NCI-H1436 (cell line): ENCODE measurements around the gene TUT4.

ENCODE experiments used
- DNase-seq: peaks from one replicate; lab custom pipeline; 2025; lab: John Stamatoyannopoulos, UW

The TUT4 gene

DNA sequence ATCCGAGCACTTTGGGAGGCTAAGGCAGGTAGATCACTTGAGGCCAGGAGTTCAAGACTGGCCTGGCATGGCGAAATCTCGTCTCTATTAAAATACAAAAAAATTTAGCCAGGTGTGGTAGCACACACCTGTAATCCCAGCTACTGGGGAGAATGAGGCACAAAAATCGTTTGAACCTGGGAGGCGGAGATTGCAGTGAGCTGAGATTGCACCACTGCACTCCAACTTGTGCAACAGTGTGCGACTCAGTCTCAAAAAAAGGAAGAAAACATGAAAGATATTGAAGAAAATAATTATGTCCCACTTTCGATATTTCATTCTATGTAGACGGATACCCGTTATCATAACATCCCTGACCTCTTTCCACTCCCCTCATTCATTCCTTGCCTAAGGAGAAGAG lies 19.2 kb downstream of the TUT4 start:
- DNase-seq, result no peak

DNA sequence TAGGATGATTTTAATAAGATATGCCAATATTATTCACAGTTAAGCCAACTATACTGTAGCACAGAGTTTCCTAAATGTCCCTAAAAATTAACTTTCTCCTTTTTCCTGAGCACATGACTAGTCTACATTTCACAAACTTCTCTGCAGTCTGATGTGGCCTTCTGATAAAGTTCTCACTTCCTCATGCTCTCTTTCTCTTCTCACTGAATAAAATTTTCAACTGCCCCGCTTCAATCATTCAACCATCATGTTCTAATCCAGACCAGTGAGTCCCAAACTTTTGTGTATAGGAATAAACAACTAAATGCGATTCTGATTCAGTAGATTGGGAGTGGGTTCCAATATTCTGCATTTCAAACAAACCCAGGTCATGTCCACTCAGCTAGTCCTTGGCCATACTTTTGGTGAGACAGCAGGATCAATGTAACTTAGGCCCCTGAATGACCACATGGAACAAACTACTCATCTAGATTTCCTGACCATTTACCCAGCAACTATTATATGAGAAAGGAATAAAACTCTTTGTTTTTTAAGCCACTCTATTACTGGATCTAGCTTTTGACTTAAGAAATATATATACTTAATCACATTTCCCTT lies 20.1 kb downstream of the TUT4 start:
- DNase-seq, result no peak

DNA sequence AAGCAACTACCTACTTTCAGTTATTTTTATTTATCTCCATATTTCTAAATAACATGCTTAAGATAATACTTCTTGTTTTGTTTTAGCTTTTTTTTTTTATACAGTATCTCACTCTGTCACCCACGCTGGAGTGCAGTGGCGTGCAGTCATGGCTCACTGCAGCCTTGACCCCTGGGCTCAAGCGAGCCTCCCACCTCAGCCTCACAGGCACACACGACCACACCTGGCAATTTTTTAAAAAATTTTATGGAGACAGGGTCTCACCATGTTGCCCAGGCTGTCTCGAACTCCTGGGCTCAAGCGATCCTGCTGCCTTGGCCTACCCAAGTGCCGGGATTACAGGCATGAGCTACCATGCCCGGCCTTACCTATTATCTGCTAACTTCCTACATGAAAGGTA lies 20.6 kb downstream of the TUT4 start:
- DNase-seq, result no peak

DNA sequence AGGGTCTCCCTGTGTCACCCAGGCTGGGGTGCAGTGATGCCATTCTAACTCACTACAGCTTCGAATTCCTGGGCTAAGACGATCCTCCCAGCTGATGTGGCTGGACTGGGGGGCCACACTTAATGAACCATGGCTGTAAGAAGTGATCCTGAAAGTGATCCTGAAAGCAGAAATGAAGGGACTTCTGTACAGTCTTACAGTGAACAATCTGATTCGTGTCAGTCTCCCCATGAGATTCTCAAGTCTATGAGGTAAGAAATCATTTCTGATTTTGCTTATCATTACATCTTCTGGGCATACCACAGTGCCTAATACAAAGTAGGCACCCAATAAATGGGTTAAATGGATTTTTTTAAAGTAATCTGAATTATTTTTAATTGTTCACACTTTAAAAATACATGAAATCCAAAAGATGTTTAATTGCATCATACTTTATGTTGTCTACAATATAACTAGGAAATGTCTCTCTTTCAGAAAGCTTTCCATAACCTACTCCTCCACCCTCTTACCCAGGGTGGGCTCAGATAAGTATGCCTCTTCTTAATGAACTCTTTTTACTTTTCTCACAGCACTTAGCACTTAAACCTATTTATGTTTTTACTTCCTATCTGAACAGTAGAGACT lies 21.5 kb downstream of the TUT4 start:
- no peak for DNase-seq

DNA sequence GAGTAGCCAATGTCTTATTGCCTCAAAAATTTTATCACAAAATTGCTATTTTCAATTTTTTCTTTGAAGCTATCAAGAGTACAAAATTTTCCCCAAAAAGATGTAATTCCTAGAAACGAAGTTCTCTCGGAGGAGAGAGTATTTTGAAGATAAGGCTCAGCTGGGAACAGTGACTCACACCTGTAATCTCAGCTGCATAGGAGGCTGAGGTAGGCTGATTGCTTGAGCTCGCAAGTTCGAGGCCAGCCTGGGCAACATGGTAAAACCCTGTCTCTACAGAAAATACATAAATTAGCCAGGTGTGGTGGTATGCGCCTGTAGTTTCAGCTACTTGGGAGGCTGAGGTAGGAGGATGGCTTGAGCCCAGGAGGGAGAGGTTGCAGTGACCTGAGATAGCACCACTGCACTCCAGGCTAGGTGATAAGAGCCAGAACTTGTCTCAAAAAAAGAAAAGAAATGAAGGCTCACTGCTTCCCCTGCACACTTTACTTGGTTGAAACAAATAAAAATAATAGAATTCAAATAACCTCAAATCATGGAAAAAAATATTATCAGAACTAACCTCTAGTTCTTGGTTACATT lies 22.2 kb downstream of the TUT4 start:
- DNase-seq, result no peak

DNA sequence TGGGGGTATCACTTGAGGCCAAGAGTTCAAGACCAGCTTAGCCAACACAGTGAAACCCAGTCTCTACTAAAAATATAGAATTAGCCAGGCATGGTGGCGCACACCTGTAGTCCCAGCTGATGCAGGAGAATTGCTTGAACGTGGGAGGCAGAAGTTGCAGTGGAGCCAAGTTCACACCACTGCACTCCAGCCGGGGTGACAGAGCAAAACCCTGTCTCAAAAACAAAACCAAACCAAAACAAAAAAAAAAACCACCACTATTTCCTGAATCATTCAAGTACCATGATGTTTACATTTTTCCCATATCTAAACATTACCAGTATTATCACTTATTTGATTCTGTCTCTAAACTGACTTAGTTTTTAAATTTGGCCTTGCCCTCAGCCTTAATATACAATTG lies 29.5 kb downstream of the TUT4 start:
- no peak for DNase-seq

DNA sequence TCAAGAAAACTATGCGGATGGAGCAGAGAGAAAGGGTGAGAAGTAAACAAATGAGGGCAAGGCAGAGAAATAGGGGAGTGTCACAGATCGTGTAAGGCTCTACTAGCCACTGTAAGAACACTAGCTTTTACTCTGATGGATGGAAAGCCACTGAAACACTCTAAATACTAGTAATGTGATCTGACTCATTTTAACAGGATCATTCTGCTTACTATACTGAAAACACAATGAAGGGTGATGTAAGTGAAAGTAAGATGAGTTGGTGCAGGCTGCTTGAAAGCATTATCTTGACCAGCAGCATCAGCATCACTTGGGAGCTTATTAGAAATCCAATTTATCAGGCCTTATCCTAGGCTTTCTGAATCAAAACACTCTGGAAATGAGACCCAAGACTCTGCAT lies 32.7 kb downstream of the TUT4 start:
- no peak for DNase-seq

DNA sequence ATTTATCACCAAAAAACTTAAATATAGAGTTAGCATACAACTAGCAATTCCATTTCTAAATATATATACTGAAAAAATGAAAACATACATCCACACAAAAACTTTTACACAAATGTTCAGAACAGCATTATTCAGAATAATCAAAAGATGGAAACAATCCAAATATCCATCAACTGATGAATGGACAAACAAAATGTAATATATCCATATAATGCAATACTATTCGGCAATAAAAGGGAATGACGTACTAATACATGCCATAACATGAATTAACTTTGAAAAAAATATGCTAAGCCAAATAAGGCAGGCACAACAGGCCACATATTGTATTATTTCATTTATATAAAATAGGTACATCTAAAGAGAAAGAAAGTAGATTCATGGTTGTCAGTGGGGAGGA lies 33.9 kb downstream of the TUT4 start:
- DNase-seq, result no peak

DNA sequence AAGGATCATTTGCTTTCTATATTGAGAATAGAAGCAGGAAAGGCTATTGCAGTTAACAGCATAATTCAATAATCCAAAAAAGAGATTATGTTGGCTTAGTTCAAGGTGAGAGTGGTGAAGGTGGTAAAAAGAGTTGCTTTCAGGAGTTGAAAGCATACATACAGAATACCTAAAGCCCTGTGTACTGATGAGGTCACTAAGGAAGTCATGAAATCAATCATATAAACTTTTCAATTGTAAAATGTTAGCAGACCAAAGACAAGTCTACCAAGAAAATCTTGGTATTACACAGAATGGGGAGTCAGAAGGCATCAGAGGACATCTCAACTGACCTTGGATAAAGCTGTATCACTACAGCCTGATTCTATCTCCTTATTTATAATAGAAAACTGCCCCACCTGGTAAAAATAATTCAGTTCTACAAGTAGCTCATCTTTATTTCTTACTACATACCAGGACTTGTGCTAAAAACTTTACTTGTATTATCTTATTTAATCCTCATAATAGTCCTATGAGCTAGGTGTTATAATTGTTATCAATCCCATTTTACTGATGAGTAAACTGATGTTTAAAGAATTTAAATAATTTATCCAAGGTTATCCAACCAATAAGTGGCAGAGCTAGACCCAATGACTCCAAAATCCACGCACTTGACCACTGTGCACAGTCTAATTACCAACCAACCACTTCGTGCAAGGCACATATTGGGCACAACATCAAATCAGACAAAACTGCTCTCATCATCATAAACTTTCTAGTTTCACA lies 40.9 kb downstream of the TUT4 start:
- DNase-seq, result no peak

DNA sequence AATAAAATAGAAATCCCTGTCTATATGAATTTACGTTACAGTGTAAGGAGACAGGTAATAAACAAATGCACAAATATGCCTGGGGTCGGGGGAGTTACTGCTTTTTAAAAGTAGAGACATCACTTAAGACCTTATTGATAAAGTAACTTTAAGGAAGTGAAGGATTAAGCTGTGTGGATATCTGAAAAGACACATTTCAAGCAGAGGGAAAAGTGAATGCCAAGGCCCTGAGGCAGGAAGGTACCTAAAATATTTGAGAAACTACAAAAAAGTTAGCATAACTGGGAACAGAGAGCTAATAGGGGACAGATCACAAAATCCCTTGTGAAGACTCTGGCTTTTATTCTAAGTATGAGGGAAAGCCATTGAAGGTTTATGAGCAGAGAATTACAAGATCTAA lies 41.5 kb downstream of the TUT4 start:
- no peak for DNase-seq

DNA sequence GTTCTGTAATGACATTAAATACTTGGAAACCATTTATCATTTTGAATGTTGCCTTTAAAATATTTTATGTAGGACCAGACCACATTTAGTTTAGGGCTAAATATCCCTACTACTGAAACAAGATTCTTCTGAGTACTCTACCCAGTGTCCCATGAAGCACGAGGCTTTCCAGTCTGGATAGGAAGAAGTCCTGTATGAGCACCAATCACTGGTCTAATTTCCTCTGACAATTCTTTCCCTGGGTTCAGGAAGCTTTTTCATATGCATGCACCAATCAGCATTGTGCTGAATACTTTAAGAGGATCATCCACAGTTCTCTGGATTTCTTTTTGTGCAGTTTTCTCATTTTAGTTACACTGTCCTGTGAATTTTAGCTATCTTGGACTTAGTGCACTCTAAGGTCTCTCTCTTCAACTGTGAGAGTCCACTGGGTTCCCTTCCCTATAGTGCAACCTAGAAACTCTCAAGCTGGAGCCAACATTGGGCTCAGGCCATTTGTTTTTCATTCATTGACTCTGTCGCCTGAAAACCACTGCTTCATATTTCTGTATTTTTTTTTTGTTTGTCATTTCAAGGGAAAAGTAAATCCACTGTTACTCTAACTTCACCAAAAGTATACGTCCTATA lies 45.9 kb downstream of the TUT4 start:
- DNase-seq, result no peak

DNA sequence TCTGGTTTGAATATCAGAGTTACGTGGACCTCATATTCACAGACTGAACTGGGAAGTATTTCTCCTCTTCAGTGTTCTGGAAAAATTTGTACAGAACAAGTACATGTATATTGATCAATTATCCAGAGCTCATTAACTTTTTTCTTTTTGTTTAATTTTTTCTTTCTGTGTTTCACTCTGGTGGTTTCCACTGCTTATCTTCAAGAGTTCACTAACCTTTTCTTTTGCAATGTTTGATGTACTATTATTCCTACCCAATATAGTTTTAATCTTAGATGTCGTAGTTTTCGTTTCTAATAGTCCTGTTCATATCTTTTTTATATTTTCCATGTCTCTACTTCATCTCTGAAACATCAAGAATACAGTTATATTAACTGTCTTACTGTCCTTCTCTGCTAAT lies 46.5 kb downstream of the TUT4 start:
- DNase-seq, result no peak

DNA sequence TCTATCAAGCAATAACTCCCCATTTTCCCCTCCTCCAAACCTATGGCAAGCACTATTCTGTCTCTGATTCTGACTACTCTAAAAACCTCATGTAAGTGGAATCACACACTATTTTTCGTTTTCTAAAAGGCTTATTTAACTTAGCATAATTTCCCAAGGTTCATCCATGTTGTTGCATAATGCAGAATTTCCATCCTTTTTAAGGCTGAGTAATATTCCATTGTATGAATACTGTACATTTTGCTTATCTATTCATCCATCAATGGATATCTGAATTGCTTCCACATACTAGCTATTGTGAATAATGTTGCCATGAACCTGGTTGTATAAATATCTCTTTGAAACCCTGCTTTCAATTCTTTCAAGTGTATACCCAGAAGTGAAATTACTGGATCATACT lies 48.2 kb downstream of the TUT4 start:
- no peak for DNase-seq

DNA sequence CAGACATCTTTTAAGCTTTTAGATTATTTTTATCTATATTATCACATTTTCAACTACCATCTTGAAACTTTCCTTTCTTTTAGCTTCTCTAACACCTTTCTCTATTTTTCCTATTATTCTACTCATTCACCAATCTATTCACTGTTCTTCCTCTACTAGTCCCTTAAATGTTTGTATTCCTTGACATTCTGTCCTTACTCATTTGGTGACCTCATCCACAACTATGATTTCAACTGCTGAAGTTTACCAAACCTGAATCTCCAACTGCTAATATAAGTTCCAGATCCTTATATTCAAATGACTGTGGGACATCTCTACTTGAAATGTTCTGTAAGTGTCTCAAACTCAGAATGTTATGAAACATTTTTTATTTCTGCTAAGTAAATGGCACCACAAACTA lies 49.2 kb downstream of the TUT4 start:
- DNase-seq, result no peak

DNA sequence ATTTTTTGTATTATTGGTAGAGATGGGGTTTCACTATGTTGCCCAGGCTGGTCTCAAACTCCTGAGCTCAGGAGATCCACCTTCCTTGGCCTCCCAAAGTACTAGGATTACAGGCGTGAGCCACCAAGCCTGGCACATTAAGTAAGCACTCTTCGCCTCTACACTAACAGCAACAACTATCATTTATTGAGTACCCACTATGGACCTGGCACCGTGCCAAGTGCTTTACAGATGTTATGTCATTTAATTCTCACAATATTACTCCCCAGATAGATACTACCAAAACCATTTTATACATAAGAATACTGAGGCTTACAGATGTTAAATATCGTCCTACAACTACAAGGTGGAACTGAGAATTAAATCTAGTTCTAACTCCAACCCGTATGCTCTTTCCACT lies 50.1 kb downstream of the TUT4 start:
- DNase-seq, result no peak

DNA sequence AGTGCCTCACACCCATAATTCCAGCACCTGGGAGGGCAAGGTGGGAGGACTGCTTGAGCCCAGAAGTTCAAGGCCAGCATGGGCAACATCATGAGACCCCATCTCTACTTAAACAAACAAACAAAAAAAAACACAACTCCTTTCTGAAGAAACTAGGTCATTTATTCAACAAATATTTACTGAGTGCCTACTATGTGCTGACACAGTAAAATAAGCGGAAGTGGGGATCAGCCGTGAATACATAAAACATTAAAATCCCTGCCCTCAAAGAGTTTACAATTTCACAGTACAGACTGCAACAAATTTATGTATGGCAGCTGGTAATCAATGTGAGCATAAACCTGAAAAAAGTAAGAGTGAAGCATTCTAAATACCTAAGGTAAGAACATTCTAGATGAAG lies 65.3 kb downstream of the TUT4 start:
- DNase-seq, result no peak

DNA sequence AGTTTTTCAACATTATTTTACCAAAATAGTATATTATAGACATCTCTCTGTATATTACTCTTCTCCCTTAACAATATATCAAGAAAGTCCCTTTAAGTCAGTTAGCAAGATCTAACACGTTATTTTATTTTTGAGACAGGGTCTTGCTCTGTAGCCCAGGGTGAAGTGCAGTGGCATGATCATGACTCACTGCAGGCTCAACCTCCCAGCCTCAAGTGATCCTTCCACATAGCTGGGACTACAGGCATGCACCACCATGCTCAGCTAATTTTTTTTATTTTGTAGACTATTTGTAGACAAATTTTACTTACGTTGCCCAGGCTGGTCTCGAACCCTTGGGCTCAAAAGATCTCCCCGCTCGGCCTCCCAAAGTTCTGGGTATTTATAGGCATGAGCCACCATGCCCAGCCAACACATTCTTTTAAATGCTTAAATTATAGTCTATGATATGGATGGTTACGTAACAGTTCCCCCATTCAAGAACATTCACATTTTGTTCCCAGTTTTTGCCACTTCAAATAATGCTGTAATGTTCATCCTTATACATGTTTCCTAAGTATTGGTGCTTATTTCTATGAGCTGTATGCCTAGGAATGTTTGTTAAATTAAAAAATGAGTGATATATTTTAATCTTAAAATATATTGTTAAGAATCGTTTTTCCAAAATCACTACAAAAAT lies 70.4 kb downstream of the TUT4 start:
- no peak for DNase-seq

DNA sequence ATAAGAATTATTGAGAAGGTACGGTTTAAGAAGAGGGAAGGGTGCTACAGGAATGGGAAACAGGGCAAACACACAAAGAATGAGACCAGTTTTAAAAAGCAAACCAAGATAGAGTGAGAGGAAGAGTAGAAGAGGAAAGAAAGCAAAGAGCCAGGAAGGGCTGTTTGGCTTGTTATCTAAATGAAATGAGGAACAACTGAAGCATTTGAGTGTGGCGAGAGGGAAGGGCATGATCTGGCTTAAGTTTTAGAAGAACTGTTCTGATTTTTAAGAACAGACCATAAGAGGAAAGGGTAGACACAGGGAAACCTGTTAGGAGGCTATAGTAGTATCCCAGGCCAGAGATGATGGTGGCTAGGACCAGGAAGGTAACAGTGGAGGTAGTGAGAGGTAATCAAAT lies 73.8 kb downstream of the TUT4 start:
- DNase-seq, result no peak

DNA sequence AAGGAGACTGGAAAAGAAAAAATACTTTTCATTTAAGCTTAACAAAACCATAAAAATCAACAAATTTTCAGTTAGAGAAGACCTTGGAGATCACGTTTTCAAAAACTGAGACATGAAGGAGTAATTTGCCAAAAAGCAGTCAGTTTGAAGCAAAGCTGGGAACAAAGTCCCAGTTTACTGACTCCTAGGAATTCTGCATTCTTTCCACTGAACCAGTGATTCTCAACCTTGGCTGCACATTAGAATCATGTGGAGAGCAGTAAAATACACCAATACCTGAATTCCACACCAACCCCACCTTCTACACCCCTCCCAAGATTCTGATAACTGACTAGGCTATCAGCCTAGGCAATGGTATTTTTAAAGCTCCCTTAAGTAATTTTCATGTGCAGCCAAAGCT lies 75.0 kb downstream of the TUT4 start:
- DNase-seq, result no peak

DNA sequence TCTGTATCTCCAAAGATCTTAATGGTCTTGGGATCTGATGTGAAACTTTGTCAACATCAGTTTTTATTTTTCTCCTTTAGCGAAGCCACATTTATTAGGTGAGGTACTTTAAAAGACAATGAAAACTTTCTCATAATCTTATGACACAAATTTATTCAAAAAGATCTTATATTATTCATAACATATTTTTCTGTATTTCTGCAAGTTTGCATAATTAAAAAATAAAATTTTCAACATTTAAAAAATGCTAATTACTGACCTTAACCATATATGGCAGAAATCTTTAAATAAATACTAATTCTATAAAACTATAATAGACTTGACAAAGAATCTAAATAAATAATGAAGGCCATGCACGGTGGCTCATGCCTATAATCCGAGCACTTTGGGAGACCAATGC lies 75.9 kb downstream of the TUT4 start:
- no peak for DNase-seq

DNA sequence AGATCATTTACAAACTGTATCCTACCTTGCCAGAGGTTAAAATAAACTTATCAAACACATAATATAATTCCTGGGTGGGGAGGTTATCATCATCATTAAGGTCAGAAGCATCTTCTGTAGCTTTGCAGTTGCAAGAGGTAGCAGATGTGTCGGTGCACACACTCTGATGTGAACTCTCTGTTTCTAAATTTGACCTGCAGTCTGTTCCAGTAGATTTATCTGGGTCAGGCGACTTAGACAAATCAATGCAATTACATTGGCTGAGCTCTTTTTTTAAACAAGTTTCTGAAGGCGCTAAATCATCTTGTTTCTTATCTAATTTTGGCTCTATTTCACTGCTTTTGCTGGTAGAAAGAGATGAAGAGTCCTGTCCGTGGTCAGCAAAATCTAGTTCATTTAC lies 78.1 kb downstream of the TUT4 start:
- no peak for DNase-seq

DNA sequence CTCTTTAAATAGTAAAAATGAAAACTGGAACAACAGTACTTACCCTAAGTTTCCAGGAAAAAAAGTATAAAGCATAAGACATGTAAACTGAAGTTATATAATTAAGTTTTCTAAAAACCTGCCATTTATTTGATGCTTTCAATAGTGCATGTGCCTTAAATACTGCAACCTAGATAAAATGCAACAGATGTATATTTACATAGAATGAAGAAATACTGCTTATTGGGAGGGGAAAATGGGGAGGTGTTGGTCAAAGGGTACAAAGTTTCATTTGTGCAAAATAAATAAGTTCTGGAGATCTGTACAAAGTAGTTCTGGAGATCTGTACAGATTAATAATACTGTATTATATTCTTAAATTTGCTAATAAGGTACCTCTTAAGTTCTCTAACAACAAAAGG lies 79.9 kb downstream of the TUT4 start:
- no peak for DNase-seq
